GM12865 (cell line): ENCODE measurements around the gene RAB8B.

Source experiments
- DNase-seq: peaks from one replicate; pipeline ENCODE4 v3.0.0; 2010; ENCODE audit warnings: low read depth
- H3K4me3 ChIP-seq: 2 replicates; pipeline ENCODE4 v1.5.1; 2011; ENCODE audit warnings: mild to moderate bottlenecking, low read depth, low read length, control low read depth
- CTCF ChIP-seq: IDR thresholded peaks from 2 replicates; pipeline ENCODE4 v1.5.1; 2011; ENCODE audit warnings: low read length, control low read depth, low read depth, inconsistent platforms; ENCODE audit not compliant: insufficient read depth; ENCODE audit errors: missing control alignments

Gene RAB8B

GRCh38 chr15:63180746-63181145 is 8.7 kb upstream of the RAB8B start:
- no peak overlapping the region for H3K4me3 ChIP-seq
- no peak for TF ChIP-seq CTCF
- DNase-seq, result no peak

GRCh38 chr15:63181648-63182047 is 7.8 kb upstream of the RAB8B start:
- no peak overlapping the region for H3K4me3 ChIP-seq
- no peak for TF ChIP-seq CTCF
- no peak for DNase-seq

GRCh38 chr15:63185206-63185605 is 4.2 kb upstream of the RAB8B start:
- H3K4me3 ChIP-seq, result no peak overlapping the region
- TF ChIP-seq CTCF, result no peak
- DNase-seq, result no peak

- DNase-seq, result no peak
- H3K4me3 ChIP-seq, result no peak overlapping the region
- no peak for TF ChIP-seq CTCF
These were observed 3.3 kb upstream of the RAB8B start for GRCh38 chr15:63186065-63186464.

DNA sequence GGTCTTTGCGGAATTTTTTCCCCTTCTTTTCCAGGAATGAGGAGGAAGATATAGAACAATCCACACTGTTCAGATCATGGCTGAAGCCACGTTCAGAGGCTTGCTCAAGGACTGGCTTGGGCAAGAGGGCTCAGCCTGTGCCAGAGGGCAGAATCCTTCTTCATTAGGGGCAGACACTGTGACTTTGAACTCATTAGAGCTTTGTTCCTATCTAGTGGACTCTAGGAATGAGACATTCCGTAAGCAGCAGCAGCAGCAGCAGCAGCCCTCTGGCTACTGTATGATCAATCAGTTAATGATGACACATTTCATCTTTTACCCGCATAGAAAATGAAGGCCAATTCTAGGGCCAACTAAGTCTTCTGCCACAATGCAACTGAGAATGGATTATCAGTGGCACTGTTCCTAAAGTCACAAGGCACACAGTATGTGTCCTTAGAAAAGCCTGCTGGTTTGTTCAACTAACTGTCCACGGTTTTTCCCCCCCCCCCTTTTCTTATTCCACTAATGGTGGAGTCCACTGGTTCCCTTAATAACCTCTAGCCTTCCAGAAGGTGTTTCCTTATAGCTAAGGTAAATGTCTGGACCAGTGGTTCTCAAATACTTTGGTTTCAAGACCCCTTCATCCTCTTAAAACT is 1.7 kb upstream of the RAB8B start:
- no peak for TF ChIP-seq CTCF
- H3K4me3 ChIP-seq, result no peak overlapping the region
- no peak for DNase-seq

GRCh38 chr15:63188247-63188925 is 1.0 kb upstream of the RAB8B start:
- peak; percentile 75 for DNase-seq
- no peak for TF ChIP-seq CTCF
- H3K4me3 ChIP-seq, result peak overlapping the region; percentile 87
